GM12878 (cell line): Measurements from ENCODE around the gene PPARD. TPM values are rescaled to one million over a fixed set of nuclear protein-coding genes. Genes with fewer than 3 reads are reported as not detected.

Experiments
- ATAC-seq: fragments of 200-7000 bp; cut with Tn5 transposase; 3 replicates; pipeline ENCODE4 v1.9.1; 2020; ENCODE audit warnings: mild to moderate bottlenecking, moderate library complexity
- BruUV-seq: library from RNA; stranded (reverse); fragments of 400-500 nt; replicated peaks from 2 replicates; lab custom pipeline; 2021; lab: Mats Ljungman, UMichigan
- CTCF ChIA-PET: fragments of 300-600 bp; sonication (Branson Sonifier 250); formaldehyde crosslinking; extraction: SDS; loops from one replicate; lab custom pipeline; 2021; ENCODE audit warnings: inconsistent platforms; lab: Yijun Ruan, JAX
- POLR2A ChIA-PET: fragments of 350-600 bp; formaldehyde crosslinking; extraction: SDS; loops from one replicate; lab custom pipeline; 2021; ENCODE audit warnings: inconsistent platforms; lab: Charles Lee
- RAD21 ChIA-PET: fragments of 300-600 bp; sonication (Branson Sonifier 250); formaldehyde crosslinking; loops from one replicate; lab custom pipeline; 2023; ENCODE audit warnings: antibody characterized with exemption; ENCODE audit not compliant: unreplicated experiment; lab: Charles Lee
- SMC1A ChIA-PET: fragments of 300-600 bp; sonication (Branson Sonifier 250); formaldehyde crosslinking; loops from one replicate; lab custom pipeline; 2023; ENCODE audit not compliant: unreplicated experiment, uncharacterized antibody; lab: Charles Lee
- DNase-seq: peaks from one replicate; pipeline ENCODE4 v3.0.0-alpha.2; 2011; ENCODE audit warnings: low read depth, low spot score
- FAIRE-seq: peaks from 3 replicates; lab custom pipeline; 2011; peaks lifted over from hg19 to GRCh38; lab: Jason Lieb, UNC
- H2AFZ ChIP-seq: 2 replicates; pipeline ENCODE4 v1.6.0; 2011; ENCODE audit warnings: low read depth, low read length, control low read depth; ENCODE audit not compliant: control insufficient read depth
- H3K27ac ChIP-seq: 2 replicates; pipeline ENCODE4 v1.5.1; 2011; ENCODE audit warnings: control low read depth; ENCODE audit not compliant: control insufficient read depth, insufficient read depth
- H3K27me3 ChIP-seq, 2 experiments: replicated peaks in 1 of 2; 2 replicates each; pipeline versions ENCODE4 v1.6.0 to v1.6.1; 2011; ENCODE audit warnings: low read length in 1 of 2; ENCODE audit not compliant: control insufficient read depth in 2 of 2, insufficient read depth in 2 of 2
- H3K36me3 ChIP-seq, 2 experiments: 2 replicates each; pipeline ENCODE4 v1.5.1; 2011; ENCODE audit warnings: low read length in 1 of 2; ENCODE audit not compliant: control insufficient read depth in 2 of 2, insufficient read depth in 2 of 2
- H3K4me1 ChIP-seq: 2 replicates; pipeline ENCODE4 v1.6.1; 2011; ENCODE audit warnings: mild to moderate bottlenecking, low read length, moderate library complexity, mixed read lengths; ENCODE audit not compliant: control insufficient read depth, insufficient read depth
- H3K4me2 ChIP-seq: 2 replicates; pipeline ENCODE4 v1.6.0; 2011; ENCODE audit warnings: control low read depth; ENCODE audit not compliant: control insufficient read depth, insufficient read depth
- H3K4me3 ChIP-seq: fragments of 200-600 bp; sonication (generic); 2 replicates; pipeline ENCODE4 v1.5.1; 2016
- H3K79me2 ChIP-seq: 2 replicates; pipeline ENCODE4 v1.6.0; 2011; ENCODE audit warnings: low read length; ENCODE audit not compliant: control insufficient read depth, insufficient read depth
- H3K9ac ChIP-seq: 2 replicates; pipeline ENCODE4 v1.8.0; 2011; ENCODE audit warnings: low read length, control low read depth, mixed read lengths; ENCODE audit not compliant: control insufficient read depth, insufficient read depth
- H3K9me3 ChIP-seq: replicated peaks from 3 replicates; pipeline ENCODE4 v1.5.1; 2011; ENCODE audit warnings: mild to moderate bottlenecking, low read length; ENCODE audit not compliant: control insufficient read depth, insufficient read depth
- H4K20me1 ChIP-seq: 2 replicates; pipeline ENCODE4 v1.6.0; 2011; ENCODE audit not compliant: control insufficient read depth, insufficient read depth
- BACH1 ChIP-seq: fragments of 450-650 bp; IDR thresholded peaks from 2 replicates; pipeline ENCODE4 v1.6.1; 2017; ENCODE audit warnings: mild to moderate bottlenecking, borderline replicate concordance
- E2F4 ChIP-seq: IDR thresholded peaks from 2 replicates; pipeline ENCODE4 v1.6.1; 2012; ENCODE audit warnings: low read depth, low read length, improper control_type of control experiment
- E2F8 ChIP-seq: fragments of 450-650 bp; IDR thresholded peaks from 2 replicates; pipeline ENCODE4 v1.6.1; 2018; ENCODE audit warnings: mild to moderate bottlenecking, low read depth, moderate library complexity; ENCODE audit not compliant: partially characterized antibody
- HDAC2 ChIP-seq: fragments of 200-600 bp; sonication (generic); IDR thresholded peaks from 2 replicates; pipeline ENCODE4 v1.6.1; 2017
- IKZF1 ChIP-seq: fragments of 450-650 bp; conservative IDR thresholded peaks from 2 replicates; pipeline ENCODE4 v1.6.1; 2017; ENCODE audit warnings: antibody characterized with exemption, mild to moderate bottlenecking
- MLLT1 ChIP-seq: fragments of 450-650 bp; IDR thresholded peaks from 2 replicates; pipeline ENCODE4 v1.6.1; 2016; ENCODE audit warnings: mild to moderate bottlenecking
- NKRF ChIP-seq: fragments of 450-650 bp; conservative IDR thresholded peaks from 2 replicates; pipeline ENCODE4 v1.6.1; 2017; ENCODE audit warnings: mild to moderate bottlenecking, moderate library complexity
- PAX8 ChIP-seq: fragments of 450-650 bp; IDR thresholded peaks from 2 replicates; pipeline ENCODE4 v1.6.1; 2017; ENCODE audit warnings: mild to moderate bottlenecking, moderate library complexity
- PRDM15 ChIP-seq: fragments of 450-650 bp; formaldehyde crosslinking; IDR thresholded peaks from 2 replicates; pipeline ENCODE4 v1.4.0; 2020; ENCODE audit warnings: mild to moderate bottlenecking, moderate library complexity
- RFX5 ChIP-seq: IDR thresholded peaks from 2 replicates; pipeline ENCODE4 v1.6.1; 2011; ENCODE audit warnings: low read depth, low read length, improper control_type of control experiment
- ZNF274 ChIP-seq: IDR thresholded peaks from one replicate; pipeline ENCODE4 v1.8.0; 2011; ENCODE audit not compliant: insufficient read length, insufficient read depth
- WGBS: methylation state at CpG from one replicate; pipeline ENCODE4 v1.1.6; 2016; ENCODE audit warnings: low lambda C conversion rate; ENCODE audit not compliant: insufficient replicate concordance, insufficient coverage; ENCODE audit errors: missing lambda C conversion rate; 5-methylcytosine and 5-hydroxymethylcytosine counted together
- in situ Hi-C: fragments of 300-500 bp; cut with MboI; formaldehyde crosslinking; loops from 9 replicates; pipeline ENCODE4 v1.14.3; 2018; ENCODE audit warnings: mixed read lengths
- intact Hi-C: fragments of 100-400 bp; cut with micrococcal nuclease; formaldehyde crosslinking; loops from one replicate; pipeline ENCODE4 v1.14.2; 2022; ENCODE audit not compliant: unreplicated experiment
- polyA plus RNA-seq, 11 experiments: library from polyadenylated mRNA; depleted of rRNA in 4 of 11; unstranded in 6 of 11; stranded (reverse) in 5 of 11; fragments of >200 nt; fragmentation: Nextera tagmentation in 4 of 11; fragmentation: Illumina TruSeq in 1 of 11; extraction: Ambion mirVana in 4 of 11; extraction: Trizol in 1 of 11; gene quantifications; 1 replicate in 1 of 11; 2 replicates in 10 of 11; pipeline versions ENCODE4 v1.2.1 to v1.2.3, GENCODE V29; 2011 to 2016; ENCODE audit warnings: inconsistent platforms in 2 of 11, missing spikeins in 2 of 11, low read depth in 1 of 11
- total RNA-seq, 4 experiments: library from RNA; depleted of rRNA in 3 of 4; stranded (reverse); fragments of >200 nt in 3 of 4; fragmentation: Illumina TruSeq in 1 of 4; extraction: Trizol in 1 of 4; gene quantifications; 2 replicates each; pipeline versions ENCODE4 v1.2.1 to v1.2.3, GENCODE V29; 2013 to 2021

PPARD gene
- total and polyA plus RNA-seq, 10 of the 15 experiments (the other 5 are each of a cell fraction or from before 2014, with no cell fraction given), result 0.05 to 12.6 (median 6.7) TPM

- no peak for TF ChIP-seq MLLT1
- no peak for TF ChIP-seq NKRF
- TF ChIP-seq, all 136 proteins: peak for 0
These were observed 19.8 kb downstream of the PPARD start (continued) for GRCh38 chr6:35362200-35362599.

- no peak overlapping the region for H3K9ac ChIP-seq
- H3K79me2 ChIP-seq, result peaks cover 1% of the 10 kb centered on the region
- ChIA-PET RAD21 (no interaction called here), POLR2A (interaction anchor here (1.4 kb wide), 1 partner anchor 20 kb away, joined by 3 read pairs; no protein-coding TSS in a partner anchor), CTCF (interaction anchor here (0.6 to 1.5 kb wide), 2 partner anchors 19 to 105 kb away, joined by 3 read pairs; no protein-coding TSS in a partner anchor), SMC1A (no interaction called here)
- in situ Hi-C loops, result no loop called here
- peaks cover 14% of the 10 kb centered on the region for H3K4me1 ChIP-seq
- H4K20me1 ChIP-seq, result no peaks in the 10 kb centered on the region
- no peak overlapping the region for H2AFZ ChIP-seq
- H3K27ac ChIP-seq, result no peak overlapping the region
- H3K9me3 ChIP-seq, result no peaks in the 10 kb centered on the region
- ATAC-seq (no peak), DNase-seq (no peak), FAIRE-seq (no peak)
- WGBS, result 96% methylated on average over 10 of the region's 10 CpGs
- peaks cover 0 to 9% of the 10 kb centered on the region in 2 experiments; a peak in 1 of 4 replicates for H3K36me3 ChIP-seq
- no TSS peak for BruUV-seq
- intact Hi-C loops, result no loop called here
- no peaks in the 10 kb centered on the region for H3K27me3 ChIP-seq
- no peak overlapping the region for H3K4me2 ChIP-seq
- H3K4me3 ChIP-seq, result no peak overlapping the region
- no peak for TF ChIP-seq E2F4
- TF ChIP-seq ZNF274, result no peak
- no peak for TF ChIP-seq BACH1
- TF ChIP-seq E2F8, result no peak
- no peak for TF ChIP-seq PAX8
- TF ChIP-seq RFX5, result no peak
- no peak for TF ChIP-seq PRDM15
- no peak for TF ChIP-seq HDAC2
- no peak for TF ChIP-seq IKZF1
These were observed 21.0 kb downstream of the PPARD start for GRCh38 chr6:35363293-35363750.
